8988T (cell line): ENCODE results near the gene NAP1L3.

Source experiments
- DNase-seq: peaks from one replicate; pipeline ENCODE4 v3.0.0; 2011

Gene NAP1L3

GRCh38 chrX:93673056-93673868 is at the start of gene NAP1L3:
Gene NAP1L3, minus strand, starts transcription at chrX:93673578. Its CDS starts 274 bp downstream, at chrX:93673304.
- no peak for DNase-seq

GRCh38 chrX:93711076-93711475 is 37.7 kb upstream of the NAP1L3 start:
- no peak for DNase-seq

GRCh38 chrX:93703701-93704100 is 30.3 kb upstream of the NAP1L3 start:
- no peak for DNase-seq

- DNase-seq: no peak
These were observed 22.6 kb upstream of the NAP1L3 start for GRCh38 chrX:93695981-93696380.

- no peak for DNase-seq
These were observed 492 bp upstream of the NAP1L3 start, which contains the start of gene FAM133A for GRCh38 chrX:93673869-93674271. Gene FAM133A, plus strand, starts transcription at chrX:93674206. Its CDS starts 35,214 bp downstream, at chrX:93709420.

- DNase-seq: no peak
These were observed 12.8 kb downstream of the NAP1L3 start for GRCh38 chrX:93660575-93660974.

GRCh38 chrX:93649381-93649780 is 24.0 kb downstream of the NAP1L3 start:
- DNase-seq: no peak

- no peak for DNase-seq
These were observed 35.8 kb downstream of the NAP1L3 start for GRCh38 chrX:93637591-93637990.
